Measurements from ENCODE around the gene RGS7. TPM values are rescaled to one million over a fixed set of nuclear protein-coding genes. Genes with fewer than 3 reads are reported as not detected.
"Not testable (repeated sequence)": the region's sequence is repeated elsewhere in the genome, so short reads cannot be mapped to it uniquely, and the experiment has no call there.

Gene RGS7
- total RNA-seq, 1 donor from 2014 or later, result not detected

- DNase-seq (ENCODE audit: low spot score), result no peak
- intact Hi-C loops (cut with DNase I), result no loop called here
Observed at GRCh38 chr1:241276391-241276790, 80.6 kb downstream of the RGS7 start.

GRCh38 chr1:241275981-241276380 lies 81.0 kb downstream of the RGS7 start:
- intact Hi-C loops (cut with DNase I), result no loop called here
- DNase-seq (ENCODE audit: low spot score), result no peak

GRCh38 chr1:241275226-241275625 lies 81.8 kb downstream of the RGS7 start:
- DNase-seq (ENCODE audit: low spot score), result no peak
- intact Hi-C loops (cut with DNase I), result no loop called here

GRCh38 chr1:241274693-241275092 lies 82.3 kb downstream of the RGS7 start:
- no peak for DNase-seq (ENCODE audit: low spot score)
- intact Hi-C loops (cut with DNase I), result no loop called here

GRCh38 chr1:241272828-241273227 lies 84.2 kb downstream of the RGS7 start:
- intact Hi-C loops (cut with DNase I), result no loop called here
- no peak for DNase-seq (ENCODE audit: low spot score)

- no peak for DNase-seq (ENCODE audit: low spot score)
- intact Hi-C loops (cut with DNase I), result no loop called here
Observed at GRCh38 chr1:241271427-241271826, 85.6 kb downstream of the RGS7 start.

- intact Hi-C loops (cut with DNase I), result no loop called here
Observed at GRCh38 chr1:241270016-241270415, 87.0 kb downstream of the RGS7 start.

GRCh38 chr1:241269116-241269515 lies 87.9 kb downstream of the RGS7 start:
- intact Hi-C loops (cut with DNase I), result no loop called here
- DNase-seq (ENCODE audit: low spot score), result no peak

More at GRCh38 chr1:241270016-241270415, 87.0 kb downstream of the RGS7 start:
- no peak for DNase-seq (ENCODE audit: low spot score)

GRCh38 chr1:241266121-241266520 lies 90.9 kb downstream of the RGS7 start:
- intact Hi-C loops (cut with DNase I), result no loop called here
- no peak for DNase-seq (ENCODE audit: low spot score)

GRCh38 chr1:241265428-241265827 lies 91.6 kb downstream of the RGS7 start:
- DNase-seq (ENCODE audit: low spot score), result no peak
- intact Hi-C loops (cut with DNase I), result no loop called here

- no peak for DNase-seq (ENCODE audit: low spot score)
- intact Hi-C loops (cut with DNase I), result no loop called here
Observed at GRCh38 chr1:241263346-241263745, 93.7 kb downstream of the RGS7 start.

- intact Hi-C loops (cut with DNase I), result no loop called here
- no peak for DNase-seq (ENCODE audit: low spot score)
Observed at GRCh38 chr1:241253471-241253870, 103.5 kb downstream of the RGS7 start.

- intact Hi-C loops (cut with DNase I), result no loop called here
- DNase-seq (ENCODE audit: low spot score), result no peak
Observed at GRCh38 chr1:241250465-241250864, 106.5 kb downstream of the RGS7 start.

- no peak for DNase-seq (ENCODE audit: low spot score)
- intact Hi-C loops (cut with DNase I), result no loop called here
Observed at GRCh38 chr1:241240069-241240468, 116.9 kb downstream of the RGS7 start.

- intact Hi-C loops (cut with DNase I), result no loop called here
- no peak for DNase-seq (ENCODE audit: low spot score)
Observed at GRCh38 chr1:241237873-241238272, 119.1 kb downstream of the RGS7 start.

GRCh38 chr1:241235256-241235897 lies 121.6 kb downstream of the RGS7 start:
- intact Hi-C loops (cut with DNase I), result no loop called here
- no peak for DNase-seq (ENCODE audit: low spot score)

- intact Hi-C loops (cut with DNase I), result no loop called here
Observed at GRCh38 chr1:241229711-241230110, 127.3 kb downstream of the RGS7 start.

GRCh38 chr1:241229216-241229615 lies 127.8 kb downstream of the RGS7 start:
- intact Hi-C loops (cut with DNase I), result no loop called here
- DNase-seq (ENCODE audit: low spot score), result no peak

More at GRCh38 chr1:241229711-241230110, 127.3 kb downstream of the RGS7 start:
- DNase-seq (ENCODE audit: low spot score), result no peak

GRCh38 chr1:241228339-241228738 lies 128.7 kb downstream of the RGS7 start:
- intact Hi-C loops (cut with DNase I), result no loop called here

GRCh38 chr1:241225741-241226140 lies 131.3 kb downstream of the RGS7 start:
- intact Hi-C loops (cut with DNase I), result no loop called here

More at GRCh38 chr1:241228339-241228738, 128.7 kb downstream of the RGS7 start:
- DNase-seq (ENCODE audit: low spot score), result no peak

GRCh38 chr1:241224189-241224588 lies 132.8 kb downstream of the RGS7 start:
- DNase-seq (ENCODE audit: low spot score); intact Hi-C loops (cut with DNase I): not testable (repeated sequence)

More at GRCh38 chr1:241225741-241226140, 131.3 kb downstream of the RGS7 start:
- no peak for DNase-seq (ENCODE audit: low spot score)

- DNase-seq (ENCODE audit: low spot score); intact Hi-C loops (cut with DNase I): not testable (repeated sequence)
Observed at GRCh38 chr1:241222813-241223212, 134.2 kb downstream of the RGS7 start.

Measured in cardiac septum (tissue), 1 donor.